COLO829 (cell line): Measurements from ENCODE around the gene RNF19B.

ENCODE experiments used
- DNase-seq: peaks from one replicate; pipeline ENCODE4 v3.0.0; 2012; ENCODE audit warnings: low spot score

The RNF19B gene

GRCh38 chr1:32900371-32900955, 64.1 kb downstream of the RNF19B start:
- DNase-seq = no peak

GRCh38 chr1:32899586-32900296, 64.9 kb downstream of the RNF19B start:
- no peak for DNase-seq

GRCh38 chr1:32898958-32899357, 65.7 kb downstream of the RNF19B start:
- no peak for DNase-seq

GRCh38 chr1:32898056-32898455, 66.6 kb downstream of the RNF19B start:
- DNase-seq = no peak

GRCh38 chr1:32897082-32898049, 67.2 kb downstream of the RNF19B start:
- no peak for DNase-seq

- DNase-seq = no peak
Measured at GRCh38 chr1:32896451-32896850, 68.2 kb downstream of the RNF19B start.

- no peak for DNase-seq
Measured at GRCh38 chr1:32895325-32896215, 69.0 kb downstream of the RNF19B start.

GRCh38 chr1:32894681-32895080, 69.9 kb downstream of the RNF19B start:
- no peak for DNase-seq

GRCh38 chr1:32894019-32894600, 70.5 kb downstream of the RNF19B start:
- DNase-seq = no peak

- no peak for DNase-seq
Measured at GRCh38 chr1:32893198-32894018, 71.2 kb downstream of the RNF19B start.

GRCh38 chr1:32892368-32893197, 72.0 kb downstream of the RNF19B start:
- DNase-seq = peak; percentile 37

GRCh38 chr1:32891630-32892029, 73.0 kb downstream of the RNF19B start:
- no peak for DNase-seq

GRCh38 chr1:32891241-32891570, 73.4 kb downstream of the RNF19B start:
- no peak for DNase-seq

GRCh38 chr1:32890516-32891240, 73.9 kb downstream of the RNF19B start:
- DNase-seq = no peak

- DNase-seq = no peak
Measured at GRCh38 chr1:32889731-32890278, 74.8 kb downstream of the RNF19B start.

- DNase-seq = no peak
Measured at GRCh38 chr1:32888677-32889420, 75.8 kb downstream of the RNF19B start.

- no peak for DNase-seq
Measured at GRCh38 chr1:32888134-32888533, 76.5 kb downstream of the RNF19B start.

- no peak for DNase-seq
Measured at GRCh38 chr1:32887623-32888022, 77.0 kb downstream of the RNF19B start.
